AG09309 (cell line): Measurements from ENCODE around the gene COL6A5.

Experiments
- DNase-seq: peaks from one replicate; pipeline ENCODE4 v3.0.0-alpha.2; 2010; ENCODE audit warnings: low read depth
- H3K4me3 ChIP-seq: 2 replicates; pipeline ENCODE4 v1.5.1; 2011; ENCODE audit warnings: mild to moderate bottlenecking, low read depth, low read length, moderate library complexity; ENCODE audit not compliant: control insufficient read depth
- TF ChIP-seq, protein P1 (sequence below): IDR thresholded peaks from 2 replicates; pipeline ENCODE4 v1.5.1; 2011; ENCODE audit warnings: mild to moderate bottlenecking, low read depth, low read length, inconsistent platforms; ENCODE audit not compliant: insufficient read depth, control insufficient read depth; ENCODE audit errors: missing control alignments

Gene COL6A5

GRCh38 chr3:130480736-130481135, 135.3 kb downstream of the COL6A5 start:
- TF ChIP-seq, protein P1, sequence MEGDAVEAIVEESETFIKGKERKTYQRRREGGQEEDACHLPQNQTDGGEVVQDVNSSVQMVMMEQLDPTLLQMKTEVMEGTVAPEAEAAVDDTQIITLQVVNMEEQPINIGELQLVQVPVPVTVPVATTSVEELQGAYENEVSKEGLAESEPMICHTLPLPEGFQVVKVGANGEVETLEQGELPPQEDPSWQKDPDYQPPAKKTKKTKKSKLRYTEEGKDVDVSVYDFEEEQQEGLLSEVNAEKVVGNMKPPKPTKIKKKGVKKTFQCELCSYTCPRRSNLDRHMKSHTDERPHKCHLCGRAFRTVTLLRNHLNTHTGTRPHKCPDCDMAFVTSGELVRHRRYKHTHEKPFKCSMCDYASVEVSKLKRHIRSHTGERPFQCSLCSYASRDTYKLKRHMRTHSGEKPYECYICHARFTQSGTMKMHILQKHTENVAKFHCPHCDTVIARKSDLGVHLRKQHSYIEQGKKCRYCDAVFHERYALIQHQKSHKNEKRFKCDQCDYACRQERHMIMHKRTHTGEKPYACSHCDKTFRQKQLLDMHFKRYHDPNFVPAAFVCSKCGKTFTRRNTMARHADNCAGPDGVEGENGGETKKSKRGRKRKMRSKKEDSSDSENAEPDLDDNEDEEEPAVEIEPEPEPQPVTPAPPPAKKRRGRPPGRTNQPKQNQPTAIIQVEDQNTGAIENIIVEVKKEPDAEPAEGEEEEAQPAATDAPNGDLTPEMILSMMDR = peak; percentile 36
- DNase-seq = no peak
- no peak overlapping the region for H3K4me3 ChIP-seq

DNA sequence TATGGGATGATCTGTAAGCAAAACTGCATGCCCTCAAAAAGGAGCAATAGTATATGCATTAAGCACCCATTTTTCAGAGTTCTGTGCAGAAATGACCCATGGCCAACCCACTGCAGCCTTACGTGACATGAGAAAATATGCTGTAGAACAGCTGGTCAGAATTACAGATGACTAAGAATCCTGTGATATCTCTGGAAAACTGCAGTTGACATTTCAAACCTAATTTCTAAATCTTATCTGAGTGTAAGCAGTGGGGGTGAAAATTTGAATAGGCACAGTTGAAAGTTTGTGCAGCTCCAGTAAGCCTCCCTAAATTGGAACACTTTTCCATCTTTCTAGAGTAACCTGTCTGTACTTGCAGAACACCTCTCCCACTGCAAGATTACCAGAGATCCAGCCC, 142.8 kb downstream of the COL6A5 start:
- DNase-seq = no peak
- TF ChIP-seq, protein P1 = no peak
- no peak overlapping the region for H3K4me3 ChIP-seq

DNA sequence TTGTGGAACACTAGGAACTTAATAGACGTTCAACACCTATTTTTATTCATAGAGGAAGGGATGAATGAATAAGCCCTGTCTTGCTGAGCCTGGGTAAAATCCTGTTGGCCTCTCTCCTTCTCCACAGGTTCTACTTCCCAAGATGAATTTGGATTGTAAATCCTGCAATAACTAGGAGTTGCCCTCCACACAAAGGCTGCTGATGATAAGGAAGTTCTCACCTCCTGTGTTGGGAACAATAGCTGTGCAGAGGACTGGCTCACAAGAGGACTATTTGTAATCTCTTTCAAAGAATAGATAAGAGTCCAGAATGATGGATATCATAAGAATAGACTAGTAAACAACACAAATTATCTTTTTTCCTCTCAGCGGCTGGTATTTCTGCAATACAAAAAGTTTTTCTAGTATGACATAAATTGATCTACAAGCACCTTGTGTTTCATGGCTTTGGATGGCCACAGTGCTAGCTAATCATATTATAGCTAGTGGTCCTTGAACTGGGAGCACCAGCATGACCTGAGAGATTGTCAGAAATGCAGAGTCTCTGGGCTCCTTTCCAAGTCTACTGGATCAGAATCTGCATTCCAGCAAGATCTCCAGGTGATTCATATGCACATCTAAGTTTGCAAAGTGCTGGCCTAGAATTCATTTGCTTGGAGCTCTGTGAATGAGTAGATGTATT, 143.4 kb downstream of the COL6A5 start:
- TF ChIP-seq, protein P1 = no peak
- no peak for DNase-seq
- H3K4me3 ChIP-seq = no peak overlapping the region

- no peak overlapping the region for H3K4me3 ChIP-seq
- no peak for DNase-seq
- TF ChIP-seq, protein P1 = no peak
Observed at GRCh38 chr3:130490241-130490640, 144.8 kb downstream of the COL6A5 start.

GRCh38 chr3:130491431-130491830, 146.0 kb downstream of the COL6A5 start:
- DNase-seq = no peak
- TF ChIP-seq, protein P1 = no peak
- no peak overlapping the region for H3K4me3 ChIP-seq

DNA sequence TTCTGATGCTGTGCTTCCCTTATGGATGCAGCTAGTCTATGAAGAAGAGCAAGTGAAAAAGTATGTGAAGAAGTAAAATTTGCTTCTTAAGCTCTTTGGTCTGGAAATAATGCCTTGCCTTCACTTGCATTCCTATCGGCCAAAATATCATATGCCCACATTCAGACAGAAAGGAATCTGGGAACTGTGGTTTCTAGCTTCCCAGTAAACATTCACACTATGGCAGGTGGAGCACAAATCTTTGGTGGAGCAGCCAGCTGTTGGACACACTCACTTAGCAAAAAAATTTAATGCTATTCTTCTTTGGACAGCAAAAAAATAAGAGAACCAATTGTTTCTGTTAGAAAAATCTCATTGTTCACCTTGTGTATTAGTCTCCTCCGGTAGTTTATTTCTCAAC, 159.2 kb downstream of the COL6A5 start:
- no peak overlapping the region for H3K4me3 ChIP-seq
- TF ChIP-seq, protein P1 = no peak
- no peak for DNase-seq
